Gastrocnemius medialis (tissue), 4 donors: Measurements from ENCODE around the gene CEACAM5.

Experiments used
- POLR2A ChIP-seq, 2 donors: fragments of 450-650 bp; IDR thresholded peaks; one replicate each; pipeline ENCODE4 v1.6.1; 2017; ENCODE audit warnings: antibody characterized with exemption in 2 of 2, mild to moderate bottlenecking in 2 of 2, moderate library complexity in 2 of 2
- TF ChIP-seq, protein P1 (sequence below), 5 experiments: fragments of 450-650 bp in 3 of 5; fragments of 200-600 bp in 2 of 5; sonication (generic) in 2 of 5; IDR thresholded peaks in 4 of 5; conservative IDR thresholded peaks in 1 of 5; 1 replicate in 4 of 5; 2 replicates in 1 of 5; pipeline ENCODE4 v1.5.1; 2016 to 2019; ENCODE audit warnings: antibody characterized with exemption in 5 of 5, mild to moderate bottlenecking in 3 of 5, moderate library complexity in 3 of 5

DNA sequence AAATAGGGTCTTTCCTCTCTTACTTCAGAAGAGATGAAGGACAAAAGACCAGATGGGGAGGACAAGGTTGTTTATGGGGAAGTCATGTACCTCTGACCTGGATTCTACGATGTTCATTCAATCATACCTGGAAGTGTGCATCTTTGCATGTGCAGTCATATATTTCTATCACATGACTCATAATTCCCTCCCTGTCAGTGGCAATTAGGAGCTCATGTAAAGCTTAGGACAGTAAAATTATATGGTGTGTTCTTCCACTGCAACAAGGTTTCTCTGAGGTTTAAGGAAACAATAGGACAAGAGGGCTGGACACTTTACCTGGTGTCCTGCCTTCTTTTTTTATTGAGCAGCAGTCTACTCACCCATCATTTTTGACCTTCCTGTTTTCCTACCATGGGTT lies 40.1 kb upstream of the CEACAM5 start:
- TF ChIP-seq, protein P1, sequence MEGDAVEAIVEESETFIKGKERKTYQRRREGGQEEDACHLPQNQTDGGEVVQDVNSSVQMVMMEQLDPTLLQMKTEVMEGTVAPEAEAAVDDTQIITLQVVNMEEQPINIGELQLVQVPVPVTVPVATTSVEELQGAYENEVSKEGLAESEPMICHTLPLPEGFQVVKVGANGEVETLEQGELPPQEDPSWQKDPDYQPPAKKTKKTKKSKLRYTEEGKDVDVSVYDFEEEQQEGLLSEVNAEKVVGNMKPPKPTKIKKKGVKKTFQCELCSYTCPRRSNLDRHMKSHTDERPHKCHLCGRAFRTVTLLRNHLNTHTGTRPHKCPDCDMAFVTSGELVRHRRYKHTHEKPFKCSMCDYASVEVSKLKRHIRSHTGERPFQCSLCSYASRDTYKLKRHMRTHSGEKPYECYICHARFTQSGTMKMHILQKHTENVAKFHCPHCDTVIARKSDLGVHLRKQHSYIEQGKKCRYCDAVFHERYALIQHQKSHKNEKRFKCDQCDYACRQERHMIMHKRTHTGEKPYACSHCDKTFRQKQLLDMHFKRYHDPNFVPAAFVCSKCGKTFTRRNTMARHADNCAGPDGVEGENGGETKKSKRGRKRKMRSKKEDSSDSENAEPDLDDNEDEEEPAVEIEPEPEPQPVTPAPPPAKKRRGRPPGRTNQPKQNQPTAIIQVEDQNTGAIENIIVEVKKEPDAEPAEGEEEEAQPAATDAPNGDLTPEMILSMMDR (IDR thresholded peaks at IDR 0.05 in 4 of 5, conservative IDR thresholded peaks at IDR 0.05 in 1 of 5) = no peak
- no peak for TF ChIP-seq POLR2A (IDR thresholded peaks at IDR 0.05)
